Measurements from ENCODE around the gene CCL11. TPM values are rescaled to one million over a fixed set of nuclear protein-coding genes. Genes with fewer than 3 reads are reported as not detected.

The CCL11 gene
- polyA plus RNA-seq (2013): not detected

GRCh38 chr17:34285286-34285792, at the start of gene CCL11:
TSS of gene CCL11 (plus strand) at chr17:34285742. CDS start at chr17:34285809, 67 bp downstream.
- H3K4me3 ChIP-seq (ENCODE audit: control insufficient read depth in 1 of 7, extremely low read depth in 1 of 7, insufficient read depth in 4 of 7, low read depth in 2 of 7, low read length in 6 of 7): no peak within 1 kb of the TSS
- no peak for DNase-seq
- peaks cover 0 to 5% (median 0%) of the 10 kb centered on the region in 5 experiments for H3K27me3 ChIP-seq (replicated peaks in 2 of 5; ENCODE audit: control insufficient read depth in 4 of 5, insufficient read depth in 5 of 5, low read length in 4 of 5)
- H3K4me1 ChIP-seq (ENCODE audit: control extremely low read depth in 1 of 4, control insufficient read depth in 4 of 4, insufficient read depth in 4 of 4, low read length in 3 of 4): no peaks in the 10 kb centered on the region
- ChIA-PET POLR2A (no interaction called here), CTCF (interaction anchor here (0.7 to 2.2 kb wide), 2 partner anchors 15 to 85 kb away, joined by 3 to 8 read pairs; no protein-coding TSS in a partner anchor)
- no peak within 1 kb of the TSS for H3K27ac ChIP-seq (ENCODE audit: insufficient read depth in 1 of 2, low read depth in 1 of 2, low read length in 2 of 2, poor library complexity in 1 of 2, severe bottlenecking in 2 of 2)
- WGBS (ENCODE audit: insufficient coverage): 93% methylated on average over 3 of the region's 4 CpGs
- no peaks in the 10 kb centered on the region for H3K36me3 ChIP-seq (ENCODE audit: control insufficient read depth in 4 of 4, insufficient read depth in 4 of 4, low read length in 3 of 4)
- H3K9me3 ChIP-seq (ENCODE audit: control extremely low read depth in 1 of 5, control insufficient read depth in 4 of 5, insufficient read depth in 2 of 5, low read depth in 1 of 5, low read length in 4 of 5): no peaks in the 10 kb centered on the region

DNA sequence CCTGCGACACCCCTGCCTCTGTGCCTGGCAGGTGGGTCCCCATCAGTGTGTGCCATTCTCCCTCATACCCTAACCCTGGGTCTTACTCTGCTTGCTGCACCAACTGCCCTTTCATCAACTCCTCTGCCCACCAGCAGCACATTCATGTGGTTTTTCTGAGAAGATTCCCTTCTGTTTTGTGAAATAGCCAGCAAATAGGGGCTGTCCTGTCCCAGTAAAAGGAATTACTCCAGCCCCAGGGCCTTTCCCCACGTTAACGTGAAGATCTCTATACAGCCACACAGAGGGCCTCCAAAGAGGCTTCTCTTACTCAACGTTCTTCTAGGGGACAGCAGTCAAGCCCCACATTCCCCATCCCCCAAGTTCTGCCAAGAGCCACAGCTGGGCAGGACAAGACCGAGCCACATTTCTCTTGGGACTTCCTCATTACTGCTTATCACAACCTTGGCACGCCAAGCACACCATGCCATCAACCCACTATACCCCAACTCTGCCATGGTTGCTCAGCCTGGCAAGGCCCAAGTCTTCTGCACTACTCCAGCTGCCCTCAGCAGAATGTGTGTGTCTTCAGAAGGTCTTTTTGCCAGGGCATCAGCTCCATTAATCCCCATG, 49.2 kb upstream of the CCL11 start:
- no peaks in the 10 kb centered on the region for H3K27me3 ChIP-seq (replicated peaks in 2 of 5; ENCODE audit: control insufficient read depth in 4 of 5, insufficient read depth in 5 of 5, low read length in 4 of 5)
- peak; percentile 38 to 86 (median 81) for DNase-seq
- no peaks in the 10 kb centered on the region for H3K9me3 ChIP-seq (ENCODE audit: control extremely low read depth in 1 of 5, control insufficient read depth in 4 of 5, insufficient read depth in 2 of 5, low read depth in 1 of 5, low read length in 4 of 5)
- ChIA-PET CTCF (interaction anchor here (1.0 to 3.0 kb wide), 5 partner anchors 13 to 125 kb away, joined by 3 to 15 read pairs (median 6); partner anchors contain the start of gene CCL2), POLR2A (interaction anchor here (0.6 kb wide), 1 partner anchor 724 kb away, joined by 3 read pairs; no protein-coding TSS in a partner anchor)
- 45% methylated on average over 6 of the region's 6 CpGs for WGBS (ENCODE audit: insufficient coverage)
- no peak overlapping the region for H3K27ac ChIP-seq (ENCODE audit: insufficient read depth in 1 of 2, low read depth in 1 of 2, low read length in 2 of 2, poor library complexity in 1 of 2, severe bottlenecking in 2 of 2)
- H3K36me3 ChIP-seq (ENCODE audit: control insufficient read depth in 4 of 4, insufficient read depth in 4 of 4, low read length in 3 of 4): no peaks in the 10 kb centered on the region
- H3K4me1 ChIP-seq (ENCODE audit: control extremely low read depth in 1 of 4, control insufficient read depth in 4 of 4, insufficient read depth in 4 of 4, low read length in 3 of 4): peaks cover 9 to 72% (median 65%) of the 10 kb centered on the region in 4 experiments
- H3K4me3 ChIP-seq (ENCODE audit: control insufficient read depth in 1 of 7, extremely low read depth in 1 of 7, insufficient read depth in 4 of 7, low read depth in 2 of 7, low read length in 6 of 7): no peak overlapping the region

- no peak overlapping the region for H3K27ac ChIP-seq (ENCODE audit: insufficient read depth in 1 of 2, low read depth in 1 of 2, low read length in 2 of 2, poor library complexity in 1 of 2, severe bottlenecking in 2 of 2)
- 100% methylated on average over 3 of the region's 3 CpGs for WGBS (ENCODE audit: insufficient coverage)
- DNase-seq: no peak
- H3K4me1 ChIP-seq (ENCODE audit: control extremely low read depth in 1 of 4, control insufficient read depth in 4 of 4, insufficient read depth in 4 of 4, low read length in 3 of 4): peaks cover 19 to 83% (median 75%) of the 10 kb centered on the region in 4 experiments
- CTCF ChIA-PET: interaction anchor here (1.0 to 3.0 kb wide), 4 partner anchors 18 to 123 kb away, joined by 3 to 15 read pairs (median 6); partner anchors contain the start of gene CCL2
- no peaks in the 10 kb centered on the region for H3K27me3 ChIP-seq (replicated peaks in 2 of 5; ENCODE audit: control insufficient read depth in 4 of 5, insufficient read depth in 5 of 5, low read length in 4 of 5)
- POLR2A ChIA-PET: no interaction called here
- no peaks in the 10 kb centered on the region for H3K9me3 ChIP-seq (ENCODE audit: control extremely low read depth in 1 of 5, control insufficient read depth in 4 of 5, insufficient read depth in 2 of 5, low read depth in 1 of 5, low read length in 4 of 5)
- no peak overlapping the region for H3K4me3 ChIP-seq (ENCODE audit: control insufficient read depth in 1 of 7, extremely low read depth in 1 of 7, insufficient read depth in 4 of 7, low read depth in 2 of 7, low read length in 6 of 7)
- H3K36me3 ChIP-seq (ENCODE audit: control insufficient read depth in 4 of 4, insufficient read depth in 4 of 4, low read length in 3 of 4): no peaks in the 10 kb centered on the region
Measured at GRCh38 chr17:34237458-34237857, 48.1 kb upstream of the CCL11 start.

- Histone ChIP-seq H3K27me3 (replicated peaks in 2 of 5; ENCODE audit: control insufficient read depth in 4 of 5, insufficient read depth in 5 of 5, low read length in 4 of 5) (no peaks in the 10 kb centered on the region), H3K27ac (ENCODE audit: insufficient read depth in 1 of 2, low read depth in 1 of 2, low read length in 2 of 2, poor library complexity in 1 of 2, severe bottlenecking in 2 of 2) (no peak overlapping the region), H3K4me3 (ENCODE audit: control insufficient read depth in 1 of 7, extremely low read depth in 1 of 7, insufficient read depth in 4 of 7, low read depth in 2 of 7, low read length in 6 of 7) (no peak overlapping the region), H3K4me1 (ENCODE audit: control extremely low read depth in 1 of 4, control insufficient read depth in 4 of 4, insufficient read depth in 4 of 4, low read length in 3 of 4) (peaks cover 40 to 88% (median 78%) of the 10 kb centered on the region in 4 experiments), H3K36me3 (ENCODE audit: control insufficient read depth in 4 of 4, insufficient read depth in 4 of 4, low read length in 3 of 4) (no peaks in the 10 kb centered on the region), H3K9me3 (ENCODE audit: control extremely low read depth in 1 of 5, control insufficient read depth in 4 of 5, insufficient read depth in 2 of 5, low read depth in 1 of 5, low read length in 4 of 5) (no peaks in the 10 kb centered on the region)
- WGBS (ENCODE audit: insufficient coverage): 4% methylated on average over 3 of the region's 4 CpGs
- POLR2A ChIA-PET: interaction anchor here (1.3 kb wide), 1 partner anchor 11 kb away, joined by 4 read pairs; no protein-coding TSS in a partner anchor
- DNase-seq: peak in 2 of 3 donors; percentile 42 to 43
- CTCF ChIA-PET: interaction anchor here (2.3 kb wide), 1 partner anchor 14 kb away, joined by 7 read pairs; the partner anchor contains the start of gene CCL2
Measured at GRCh38 chr17:34241062-34241461, 44.5 kb upstream of the CCL11 start.

GRCh38 chr17:34242587-34243363, 42.8 kb upstream of the CCL11 start:
- Histone ChIP-seq H3K9me3 (ENCODE audit: control extremely low read depth in 1 of 5, control insufficient read depth in 4 of 5, insufficient read depth in 2 of 5, low read depth in 1 of 5, low read length in 4 of 5) (no peaks in the 10 kb centered on the region), H3K27ac (ENCODE audit: insufficient read depth in 1 of 2, low read depth in 1 of 2, low read length in 2 of 2, poor library complexity in 1 of 2, severe bottlenecking in 2 of 2) (peak overlapping the region in 1 of 2 experiments; percentile 38), H3K36me3 (ENCODE audit: control insufficient read depth in 4 of 4, insufficient read depth in 4 of 4, low read length in 3 of 4) (no peaks in the 10 kb centered on the region), H3K27me3 (replicated peaks in 2 of 5; ENCODE audit: control insufficient read depth in 4 of 5, insufficient read depth in 5 of 5, low read length in 4 of 5) (no peaks in the 10 kb centered on the region), H3K4me1 (ENCODE audit: control extremely low read depth in 1 of 4, control insufficient read depth in 4 of 4, insufficient read depth in 4 of 4, low read length in 3 of 4) (peaks cover 51 to 91% (median 78%) of the 10 kb centered on the region in 4 experiments), H3K4me3 (ENCODE audit: control insufficient read depth in 1 of 7, extremely low read depth in 1 of 7, insufficient read depth in 4 of 7, low read depth in 2 of 7, low read length in 6 of 7) (peak overlapping the region in 1 of 7 experiments; percentile 18)
- POLR2A ChIA-PET: interaction anchor here (1.3 kb wide), 1 partner anchor 10 kb away, joined by 4 read pairs; no protein-coding TSS in a partner anchor
- CTCF ChIA-PET: interaction anchor here (1.3 to 2.3 kb wide), 2 partner anchors 12 to 40 kb away, joined by 3 to 7 read pairs; partner anchors contain the start of gene CCL2
- 30% methylated on average over 7 of the region's 8 CpGs for WGBS (ENCODE audit: insufficient coverage)
- peak; percentile 79 to 97 (median 96) for DNase-seq

GRCh38 chr17:34243364-34244320, 41.9 kb upstream of the CCL11 start:
- 94% methylated on average over 7 of the region's 7 CpGs for WGBS (ENCODE audit: insufficient coverage)
- POLR2A ChIA-PET: no interaction called here
- H3K4me1 ChIP-seq (ENCODE audit: control extremely low read depth in 1 of 4, control insufficient read depth in 4 of 4, insufficient read depth in 4 of 4, low read length in 3 of 4): peaks cover 51 to 91% (median 72%) of the 10 kb centered on the region in 4 experiments

More at GRCh38 chr17:34243364-34244320, 41.9 kb upstream of the CCL11 start:
- no peak overlapping the region for H3K4me3 ChIP-seq (ENCODE audit: control insufficient read depth in 1 of 7, extremely low read depth in 1 of 7, insufficient read depth in 4 of 7, low read depth in 2 of 7, low read length in 6 of 7)
- CTCF ChIA-PET: interaction anchor here (2.3 kb wide), 1 partner anchor 11 kb away, joined by 7 read pairs; the partner anchor contains the start of gene CCL2
- H3K27me3 ChIP-seq (replicated peaks in 2 of 5; ENCODE audit: control insufficient read depth in 4 of 5, insufficient read depth in 5 of 5, low read length in 4 of 5): no peaks in the 10 kb centered on the region
- no peak for DNase-seq
- H3K27ac ChIP-seq (ENCODE audit: insufficient read depth in 1 of 2, low read depth in 1 of 2, low read length in 2 of 2, poor library complexity in 1 of 2, severe bottlenecking in 2 of 2): peak overlapping the region in 1 of 2 experiments; percentile 38
- no peaks in the 10 kb centered on the region for H3K9me3 ChIP-seq (ENCODE audit: control extremely low read depth in 1 of 5, control insufficient read depth in 4 of 5, insufficient read depth in 2 of 5, low read depth in 1 of 5, low read length in 4 of 5)
- H3K36me3 ChIP-seq (ENCODE audit: control insufficient read depth in 4 of 4, insufficient read depth in 4 of 4, low read length in 3 of 4): no peaks in the 10 kb centered on the region
